ENCODE results near the gene TMEM138. TPM values are rescaled to one million over a fixed set of nuclear protein-coding genes. Genes with fewer than 3 reads are reported as not detected.

The TMEM138 gene
- total and polyA plus RNA-seq, 2 of the 13 experiments (the other 11 are each of a cell fraction or from before 2014, with no cell fraction given) = 43.5 to 61.0 TPM

- TF ChIP-seq, protein P1, sequence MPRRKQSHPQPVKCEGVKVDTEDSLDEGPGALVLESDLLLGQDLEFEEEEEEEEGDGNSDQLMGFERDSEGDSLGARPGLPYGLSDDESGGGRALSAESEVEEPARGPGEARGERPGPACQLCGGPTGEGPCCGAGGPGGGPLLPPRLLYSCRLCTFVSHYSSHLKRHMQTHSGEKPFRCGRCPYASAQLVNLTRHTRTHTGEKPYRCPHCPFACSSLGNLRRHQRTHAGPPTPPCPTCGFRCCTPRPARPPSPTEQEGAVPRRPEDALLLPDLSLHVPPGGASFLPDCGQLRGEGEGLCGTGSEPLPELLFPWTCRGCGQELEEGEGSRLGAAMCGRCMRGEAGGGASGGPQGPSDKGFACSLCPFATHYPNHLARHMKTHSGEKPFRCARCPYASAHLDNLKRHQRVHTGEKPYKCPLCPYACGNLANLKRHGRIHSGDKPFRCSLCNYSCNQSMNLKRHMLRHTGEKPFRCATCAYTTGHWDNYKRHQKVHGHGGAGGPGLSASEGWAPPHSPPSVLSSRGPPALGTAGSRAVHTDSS (CRISPR knock-in tag; conservative IDR thresholded peaks at IDR 0.05) = no peak
Observed at GRCh38 chr11:61315260-61315659, 46.9 kb upstream of the TMEM138 start (continued).

GRCh38 chr11:61325649-61326414 is 36.3 kb upstream of the TMEM138 start:
- POLR2A ChIA-PET = interaction anchor here (0.7 to 0.9 kb wide), 2 partner anchors 8 to 31 kb away, joined by 3 read pairs; partner anchors contain the start of gene VWCE
- WGBS (ENCODE audit: low lambda C conversion rate) = 97% methylated on average over 2 of the region's 2 CpGs

More at GRCh38 chr11:61325649-61326414, 36.3 kb upstream of the TMEM138 start:
- Histone ChIP-seq H3K27ac (ENCODE audit: extremely low read length, insufficient read depth, low read length) (no peak overlapping the region), H3K79me2 (ENCODE audit: insufficient read depth, low read length) (peaks cover 45% of the 10 kb centered on the region), H4K20me1 (ENCODE audit: insufficient read depth, low read length) (peaks cover 15% of the 10 kb centered on the region), H2AFZ (ENCODE audit: low read length) (no peak overlapping the region), H3K9me3 (ENCODE audit: low read length) (no peaks in the 10 kb centered on the region), H3K4me1 (ENCODE audit: insufficient read depth, low read length) (peaks cover 31% of the 10 kb centered on the region), H3K4me2 (ENCODE audit: low read depth, low read length) (no peak overlapping the region), H3K27me3 (ENCODE audit: control insufficient read depth in 1 of 2, insufficient read depth in 2 of 2, low read length in 2 of 2) (no peaks in the 10 kb centered on the region), H3K36me3 (replicated peaks in 1 of 2; ENCODE audit: control insufficient read depth in 1 of 2, insufficient read depth in 2 of 2, low read length in 2 of 2) (peaks cover 42 to 90% of the 10 kb centered on the region in 2 experiments), H3K9ac (ENCODE audit: insufficient read depth, low read depth, low read length) (no peak overlapping the region), H3K4me3 (replicated peaks in 1 of 3; ENCODE audit: insufficient read depth in 1 of 3, low read depth in 2 of 3, low read length in 3 of 3) (no peak overlapping the region)
- intact Hi-C loops (cut with micrococcal nuclease; ENCODE audit: unreplicated experiment) (no loop called here), in situ Hi-C loops (cut with HindIII; ENCODE audit: extremely low pct_ligation_motif_present, low pct_unique_long_range_greater_than_20kb) (no loop called here)
- no peak for DNase-seq (ENCODE audit: low spot score)
- no peak for ATAC-seq
- no TSS peak for BruUV-seq (replicated peaks)
- TF ChIP-seq ZNF800 (CRISPR knock-in tag; IDR thresholded peaks at IDR 0.05) (no peak), SP4 (CRISPR knock-in tag; IDR thresholded peaks at IDR 0.05) (no peak), ZFP41 (CRISPR knock-in tag; IDR thresholded peaks at IDR 0.05; ENCODE audit: borderline replicate concordance) (no peak), SP2 (CRISPR knock-in tag; IDR thresholded peaks at IDR 0.05) (no peak), POLR2AphosphoS2 (IDR thresholded peaks at IDR 0.05; ENCODE audit: low read depth, low read length) (no peak), BCL6 (CRISPR knock-in tag; IDR thresholded peaks at IDR 0.05) (no peak), HOXA3 (CRISPR knock-in tag; IDR thresholded peaks at IDR 0.05) (no peak), ZNF777 (CRISPR knock-in tag; IDR thresholded peaks at IDR 0.05) (no peak)
- TF ChIP-seq, protein P2, sequence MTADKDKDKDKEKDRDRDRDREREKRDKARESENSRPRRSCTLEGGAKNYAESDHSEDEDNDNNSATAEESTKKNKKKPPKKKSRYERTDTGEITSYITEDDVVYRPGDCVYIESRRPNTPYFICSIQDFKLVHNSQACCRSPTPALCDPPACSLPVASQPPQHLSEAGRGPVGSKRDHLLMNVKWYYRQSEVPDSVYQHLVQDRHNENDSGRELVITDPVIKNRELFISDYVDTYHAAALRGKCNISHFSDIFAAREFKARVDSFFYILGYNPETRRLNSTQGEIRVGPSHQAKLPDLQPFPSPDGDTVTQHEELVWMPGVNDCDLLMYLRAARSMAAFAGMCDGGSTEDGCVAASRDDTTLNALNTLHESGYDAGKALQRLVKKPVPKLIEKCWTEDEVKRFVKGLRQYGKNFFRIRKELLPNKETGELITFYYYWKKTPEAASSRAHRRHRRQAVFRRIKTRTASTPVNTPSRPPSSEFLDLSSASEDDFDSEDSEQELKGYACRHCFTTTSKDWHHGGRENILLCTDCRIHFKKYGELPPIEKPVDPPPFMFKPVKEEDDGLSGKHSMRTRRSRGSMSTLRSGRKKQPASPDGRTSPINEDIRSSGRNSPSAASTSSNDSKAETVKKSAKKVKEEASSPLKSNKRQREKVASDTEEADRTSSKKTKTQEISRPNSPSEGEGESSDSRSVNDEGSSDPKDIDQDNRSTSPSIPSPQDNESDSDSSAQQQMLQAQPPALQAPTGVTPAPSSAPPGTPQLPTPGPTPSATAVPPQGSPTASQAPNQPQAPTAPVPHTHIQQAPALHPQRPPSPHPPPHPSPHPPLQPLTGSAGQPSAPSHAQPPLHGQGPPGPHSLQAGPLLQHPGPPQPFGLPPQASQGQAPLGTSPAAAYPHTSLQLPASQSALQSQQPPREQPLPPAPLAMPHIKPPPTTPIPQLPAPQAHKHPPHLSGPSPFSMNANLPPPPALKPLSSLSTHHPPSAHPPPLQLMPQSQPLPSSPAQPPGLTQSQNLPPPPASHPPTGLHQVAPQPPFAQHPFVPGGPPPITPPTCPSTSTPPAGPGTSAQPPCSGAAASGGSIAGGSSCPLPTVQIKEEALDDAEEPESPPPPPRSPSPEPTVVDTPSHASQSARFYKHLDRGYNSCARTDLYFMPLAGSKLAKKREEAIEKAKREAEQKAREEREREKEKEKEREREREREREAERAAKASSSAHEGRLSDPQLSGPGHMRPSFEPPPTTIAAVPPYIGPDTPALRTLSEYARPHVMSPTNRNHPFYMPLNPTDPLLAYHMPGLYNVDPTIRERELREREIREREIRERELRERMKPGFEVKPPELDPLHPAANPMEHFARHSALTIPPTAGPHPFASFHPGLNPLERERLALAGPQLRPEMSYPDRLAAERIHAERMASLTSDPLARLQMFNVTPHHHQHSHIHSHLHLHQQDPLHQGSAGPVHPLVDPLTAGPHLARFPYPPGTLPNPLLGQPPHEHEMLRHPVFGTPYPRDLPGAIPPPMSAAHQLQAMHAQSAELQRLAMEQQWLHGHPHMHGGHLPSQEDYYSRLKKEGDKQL (CRISPR knock-in tag; IDR thresholded peaks at IDR 0.05; ENCODE audit: low read depth) = no peak
- no peak for FAIRE-seq
- CTCF ChIA-PET (ENCODE audit: low intra/inter-chr PET ratio, low total read pairs) = no interaction called here
